ENCODE data around the gene SLC9A2. TPM values are rescaled to one million over a fixed set of nuclear protein-coding genes. Genes with fewer than 3 reads are reported as not detected.

The SLC9A2 gene
- total RNA-seq (2016; rRNA removed; fragmentation: Illumina TruSeq; extraction: Trizol) (0.02 TPM in 1 of 2 replicates, not detected in the other), polyA plus RNA-seq (2011; rRNA removed) (not detected in 2 replicates), polyA minus RNA-seq (2011; rRNA and poly(A)+ RNA removed; ENCODE audit: low replicate concordance) (3.7 TPM in 1 of 2 replicates, not detected in the other), Bru-seq, nascent RNA (percentile 8 among the genes with signal in this experiment), BruChase-seq, experiment 1, labeled RNA remaining after a 6-hour chase (percentile 8 among the genes with signal in this experiment), BruChase-seq, experiment 2, labeled RNA remaining after a 2-hour chase (percentile 4 among the genes with signal in this experiment)
- not detected in 2 replicates for total RNA-seq (2016; cell fraction: cytosol; rRNA removed; fragmentation: Illumina TruSeq; extraction: Trizol; ENCODE audit: low read depth)
- not detected in 2 replicates for total RNA-seq (2016; cell fraction: insoluble cytoplasmic fraction; rRNA removed; fragmentation: Illumina TruSeq; extraction: Trizol)
- not detected in 2 replicates for total RNA-seq (2016; cell fraction: membrane; rRNA removed; fragmentation: Illumina TruSeq; extraction: Trizol)
- total RNA-seq (2016; cell fraction: nucleus; rRNA removed; fragmentation: Illumina TruSeq; extraction: Trizol): not detected in 2 replicates
- 0.01 TPM in 1 of 2 replicates, not detected in the other for polyA plus RNA-seq (2011; cell fraction: cytosol; rRNA removed)
- polyA plus RNA-seq (2011; cell fraction: nucleus; rRNA removed): 0.03 TPM in 1 of 2 replicates, not detected in the other
- polyA plus RNA-seq (2012): not detected in 2 replicates
- polyA plus RNA-seq (2016; cell fraction: cytosol; fragmentation: Illumina TruSeq; extraction: Trizol; ENCODE audit: low read depth): not detected in 2 replicates
- not detected in 2 replicates for polyA plus RNA-seq (2016; cell fraction: insoluble cytoplasmic fraction; fragmentation: Illumina TruSeq; extraction: Trizol; ENCODE audit: low read depth)
- polyA plus RNA-seq (2016; cell fraction: membrane; fragmentation: Illumina TruSeq; extraction: Trizol; ENCODE audit: low read depth): not detected in 2 replicates
- polyA plus RNA-seq (2016; cell fraction: nucleus; fragmentation: Illumina TruSeq; extraction: Trizol; ENCODE audit: insufficient read depth, low read depth): not detected in 2 replicates
- polyA minus RNA-seq (2011; cell fraction: cytosol; rRNA and poly(A)+ RNA removed): not detected in 2 replicates
- polyA minus RNA-seq (2011; cell fraction: nucleus; rRNA and poly(A)+ RNA removed): not detected in 2 replicates
- long read RNA-seq, experiment 1: 0 reads
- long read RNA-seq, experiment 2: 0 reads

- Histone ChIP-seq H3K27ac (ENCODE audit: extremely low read length, insufficient read depth, low read length) (no peak within 1 kb of the TSS), H3K36me3 (replicated peaks in 1 of 2; ENCODE audit: control insufficient read depth in 1 of 2, insufficient read depth in 2 of 2, low read length in 2 of 2) (no peaks in the 10 kb centered on the region), H3K9ac (ENCODE audit: insufficient read depth, low read depth, low read length) (no peak within 1 kb of the TSS), H3K4me3 (replicated peaks in 1 of 3; ENCODE audit: insufficient read depth in 1 of 3, low read depth in 2 of 3, low read length in 3 of 3) (peak within 1 kb of the TSS; percentile 18 to 67 (median 43); a peak in 5 of 6 replicates), H3K9me3 (ENCODE audit: low read length) (no peaks in the 10 kb centered on the region), H3K4me1 (ENCODE audit: insufficient read depth, low read length) (peaks cover 12% of the 10 kb centered on the region; the same call in 1 of the 2 replicates), H3K79me2 (ENCODE audit: insufficient read depth, low read length) (no peaks in the 10 kb centered on the region), H3K27me3 (ENCODE audit: control insufficient read depth in 1 of 2, insufficient read depth in 2 of 2, low read length in 2 of 2) (peaks cover 8 to 61% of the 10 kb centered on the region in 2 experiments; a peak in 4 of 5 replicates), H2AFZ (ENCODE audit: low read length) (no peak within 1 kb of the TSS), H4K20me1 (ENCODE audit: insufficient read depth, low read length) (no peaks in the 10 kb centered on the region), H3K4me2 (ENCODE audit: low read depth, low read length) (peak within 1 kb of the TSS; percentile 66)
- BruUV-seq (replicated peaks): no TSS peak
- ChIA-PET POLR2A (no interaction called here), CTCF (ENCODE audit: low intra/inter-chr PET ratio, low total read pairs) (no interaction called here)
- DNase-seq (ENCODE audit: low spot score) (no peak), FAIRE-seq (no peak), ATAC-seq (peak; percentile 85)
- WGBS (ENCODE audit: low lambda C conversion rate): 14% methylated on average over 55 of the region's 85 CpGs
- in situ Hi-C loops (cut with HindIII; ENCODE audit: extremely low pct_ligation_motif_present, low pct_unique_long_range_greater_than_20kb): loop anchor here (5.0 kb wide), 1 partner anchor 147 kb away; the partner anchor contains the start of gene SLC9A4
- intact Hi-C loops (cut with micrococcal nuclease; ENCODE audit: unreplicated experiment): loop anchor here (5.0 kb wide), 2 partner anchors 83 to 188 kb away; no protein-coding TSS in a partner anchor
- no peak for TF ChIP-seq HNF4G (IDR thresholded peaks at IDR 0.05; ENCODE audit: borderline replicate concordance, low read depth, low read length)
- no peak for TF ChIP-seq HNF4G (CRISPR knock-in tag; IDR thresholded peaks at IDR 0.05; ENCODE audit: borderline replicate concordance, low read depth)
- no peak for TF ChIP-seq ZNF567 (CRISPR knock-in tag; IDR thresholded peaks at IDR 0.05; ENCODE audit: borderline replicate concordance)
- TF ChIP-seq ZNF800 (CRISPR knock-in tag; IDR thresholded peaks at IDR 0.05): 0 out of 2 replicates have a peak, but pooled peaks have one; percentile 86
- TF ChIP-seq ZNF776 (CRISPR knock-in tag; IDR thresholded peaks at IDR 0.05): 0 out of 2 replicates have a peak, but pooled peaks have one; percentile 19
- TF ChIP-seq FOSL1 (CRISPR knock-in tag; IDR thresholded peaks at IDR 0.05; ENCODE audit: borderline replicate concordance): no peak
- TF ChIP-seq MTF2 (CRISPR knock-in tag; IDR thresholded peaks at IDR 0.05; ENCODE audit: borderline replicate concordance): peak; percentile 44; the same call in 1 of the 2 replicates
- TF ChIP-seq UBTF (CRISPR knock-in tag; IDR thresholded peaks at IDR 0.05): peak; percentile 48; the same call in 1 of the 2 replicates
- TF ChIP-seq REXO4 (CRISPR knock-in tag; IDR thresholded peaks at IDR 0.05; ENCODE audit: borderline replicate concordance): no peak
- no peak for TF ChIP-seq RBAK (CRISPR knock-in tag; IDR thresholded peaks at IDR 0.05)
- no peak for TF ChIP-seq PAX8 (CRISPR knock-in tag; IDR thresholded peaks at IDR 0.05; ENCODE audit: borderline replicate concordance)
Measured at GRCh38 chr2:102619414-102620319, at the start of gene SLC9A2. Gene SLC9A2 (plus strand): TSS chr2:102619553. CDS start chr2:102619849, 296 bp downstream.

All from HepG2 (cell line).